ENCODE results near the gene LYRM4.

LYRM4 gene

GRCh38 chr6:5139828-5140771 lies 120.7 kb downstream of the LYRM4 start:
- Histone ChIP-seq H3K27me3 (replicated peaks) (no peaks in the 10 kb centered on the region), H3K36me3 (replicated peaks) (no peaks in the 10 kb centered on the region), H3K27ac (no peak overlapping the region), H3K4me3 (ENCODE audit: low read depth, low read length) (no peak overlapping the region)
- TF ChIP-seq, protein P1, sequence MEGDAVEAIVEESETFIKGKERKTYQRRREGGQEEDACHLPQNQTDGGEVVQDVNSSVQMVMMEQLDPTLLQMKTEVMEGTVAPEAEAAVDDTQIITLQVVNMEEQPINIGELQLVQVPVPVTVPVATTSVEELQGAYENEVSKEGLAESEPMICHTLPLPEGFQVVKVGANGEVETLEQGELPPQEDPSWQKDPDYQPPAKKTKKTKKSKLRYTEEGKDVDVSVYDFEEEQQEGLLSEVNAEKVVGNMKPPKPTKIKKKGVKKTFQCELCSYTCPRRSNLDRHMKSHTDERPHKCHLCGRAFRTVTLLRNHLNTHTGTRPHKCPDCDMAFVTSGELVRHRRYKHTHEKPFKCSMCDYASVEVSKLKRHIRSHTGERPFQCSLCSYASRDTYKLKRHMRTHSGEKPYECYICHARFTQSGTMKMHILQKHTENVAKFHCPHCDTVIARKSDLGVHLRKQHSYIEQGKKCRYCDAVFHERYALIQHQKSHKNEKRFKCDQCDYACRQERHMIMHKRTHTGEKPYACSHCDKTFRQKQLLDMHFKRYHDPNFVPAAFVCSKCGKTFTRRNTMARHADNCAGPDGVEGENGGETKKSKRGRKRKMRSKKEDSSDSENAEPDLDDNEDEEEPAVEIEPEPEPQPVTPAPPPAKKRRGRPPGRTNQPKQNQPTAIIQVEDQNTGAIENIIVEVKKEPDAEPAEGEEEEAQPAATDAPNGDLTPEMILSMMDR (IDR thresholded peaks at IDR 0.05; ENCODE audit: low read depth, low read length, missing control alignments) = no peak
- no peak for DNase-seq
- in situ Hi-C loops (cut with HindIII; ENCODE audit: low pct_ligation_motif_present, low sequenced_read_pairs) = no loop called here

DNA sequence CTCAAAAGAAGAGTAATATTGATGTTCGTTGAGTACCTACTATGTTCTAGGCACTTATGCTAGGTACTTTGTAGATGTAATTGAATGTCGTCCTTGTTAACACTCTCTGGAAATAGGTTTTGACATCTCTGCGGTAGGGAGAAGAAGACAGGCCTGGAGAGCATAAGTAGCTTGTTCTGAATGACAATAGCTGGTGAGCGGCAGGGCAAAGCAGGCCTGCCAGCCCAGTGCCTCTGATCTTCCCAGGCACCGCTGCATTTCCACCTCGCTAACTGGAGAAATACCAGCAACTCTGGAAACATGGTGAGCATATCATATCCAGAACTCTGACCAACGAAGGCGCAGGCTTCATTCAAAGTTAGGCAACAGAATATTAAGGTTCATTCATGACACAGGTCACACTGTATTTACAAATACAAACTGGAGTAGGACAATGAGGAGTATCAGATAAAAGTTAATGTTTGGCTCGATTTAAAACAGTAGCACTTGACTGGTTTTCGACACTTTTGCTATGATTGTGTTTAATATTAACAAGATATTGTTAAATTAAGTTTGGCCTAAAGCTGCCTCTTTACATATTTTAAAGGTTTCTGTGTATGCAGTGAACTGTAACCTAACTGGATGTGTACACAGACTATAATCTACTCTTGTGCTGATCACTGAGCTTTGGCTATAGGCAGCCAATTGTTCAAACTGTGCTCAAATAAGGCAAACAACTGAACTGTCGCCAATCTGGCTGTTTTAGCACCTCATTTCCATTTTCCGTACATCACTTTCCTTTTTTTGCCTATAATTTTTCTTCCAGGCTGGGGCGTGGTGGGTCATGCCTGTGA lies 121.5 kb downstream of the LYRM4 start:
- H3K27ac ChIP-seq = no peak overlapping the region
- TF ChIP-seq, protein P1 (IDR thresholded peaks at IDR 0.05; ENCODE audit: low read depth, low read length, missing control alignments) = no peak
- H3K4me3 ChIP-seq (ENCODE audit: low read depth, low read length) = no peak overlapping the region
- DNase-seq = no peak
- H3K36me3 ChIP-seq (replicated peaks) = no peaks in the 10 kb centered on the region
- H3K27me3 ChIP-seq (replicated peaks) = no peaks in the 10 kb centered on the region
- in situ Hi-C loops (cut with HindIII; ENCODE audit: low pct_ligation_motif_present, low sequenced_read_pairs) = no loop called here

GRCh38 chr6:5136851-5137250 lies 123.9 kb downstream of the LYRM4 start:
- Histone ChIP-seq H3K27ac (no peak overlapping the region), H3K36me3 (replicated peaks) (no peaks in the 10 kb centered on the region), H3K27me3 (replicated peaks) (no peaks in the 10 kb centered on the region), H3K4me3 (ENCODE audit: low read depth, low read length) (no peak overlapping the region)
- in situ Hi-C loops (cut with HindIII; ENCODE audit: low pct_ligation_motif_present, low sequenced_read_pairs) = no loop called here
- DNase-seq = no peak
- TF ChIP-seq, protein P1 (IDR thresholded peaks at IDR 0.05; ENCODE audit: low read depth, low read length, missing control alignments) = no peak

- no peak overlapping the region for H3K27ac ChIP-seq
- TF ChIP-seq, protein P1 (IDR thresholded peaks at IDR 0.05; ENCODE audit: low read depth, low read length, missing control alignments) = peak; percentile 87
- in situ Hi-C loops (cut with HindIII; ENCODE audit: low pct_ligation_motif_present, low sequenced_read_pairs) = no loop called here
- DNase-seq = peak; percentile 50
- no peaks in the 10 kb centered on the region for H3K36me3 ChIP-seq (replicated peaks)
- no peak overlapping the region for H3K4me3 ChIP-seq (ENCODE audit: low read depth, low read length)
- H3K27me3 ChIP-seq (replicated peaks) = no peaks in the 10 kb centered on the region
Observed at GRCh38 chr6:5135788-5136376, 124.9 kb downstream of the LYRM4 start.

- in situ Hi-C loops (cut with HindIII; ENCODE audit: low pct_ligation_motif_present, low sequenced_read_pairs) = no loop called here
- no peak overlapping the region for H3K27ac ChIP-seq
- H3K36me3 ChIP-seq (replicated peaks) = no peaks in the 10 kb centered on the region
- no peaks in the 10 kb centered on the region for H3K27me3 ChIP-seq (replicated peaks)
- no peak overlapping the region for H3K4me3 ChIP-seq (ENCODE audit: low read depth, low read length)
- no peak for DNase-seq
- TF ChIP-seq, protein P1 (IDR thresholded peaks at IDR 0.05; ENCODE audit: low read depth, low read length, missing control alignments) = no peak
Observed at GRCh38 chr6:5133943-5134342, 126.8 kb downstream of the LYRM4 start.
